MM.1S (cell line): ENCODE data around the gene PLCZ1.

Experiments
- DNase-seq: peaks from one replicate; pipeline ENCODE4 v3.0.0-alpha.2; 2015
- H2AFZ ChIP-seq: fragments of 300-600 bp; sonication (generic); 2 replicates; pipeline ENCODE4 v1.6.0; 2016; ENCODE audit warnings: antibody characterized with exemption, low read length
- H3F3A ChIP-seq: fragments of 300-600 bp; sonication (generic); 2 replicates; pipeline ENCODE4 v1.6.1; 2016; ENCODE audit warnings: mild to moderate bottlenecking, antibody characterized with exemption, low read length, moderate library complexity, mixed read lengths; ENCODE audit not compliant: insufficient read depth
- H3K27ac ChIP-seq: fragments of 300-600 bp; sonication (generic); 2 replicates; pipeline ENCODE4 v1.5.1; 2016; ENCODE audit warnings: mild to moderate bottlenecking, low read length
- H3K27me3 ChIP-seq: fragments of 300-600 bp; sonication (generic); replicated peaks from 2 replicates; pipeline ENCODE4 v1.6.0; 2016; ENCODE audit warnings: low read length; ENCODE audit not compliant: insufficient read depth
- H3K36me3 ChIP-seq: fragments of 300-600 bp; sonication (generic); replicated peaks from 2 replicates; pipeline ENCODE4 v1.6.1; 2016; ENCODE audit warnings: mild to moderate bottlenecking, low read length, mixed read lengths; ENCODE audit not compliant: insufficient read depth
- H3K4me1 ChIP-seq: fragments of 300-600 bp; sonication (generic); 2 replicates; pipeline ENCODE4 v1.6.1; 2016; ENCODE audit warnings: low read length, mixed read lengths
- H3K4me2 ChIP-seq: fragments of 300-600 bp; sonication (generic); 2 replicates; pipeline ENCODE4 v1.6.0; 2016; ENCODE audit warnings: low read depth, low read length
- H3K4me3 ChIP-seq: fragments of 300-600 bp; sonication (generic); 2 replicates; pipeline ENCODE4 v1.5.1; 2016; ENCODE audit warnings: low read length, mixed read lengths
- H3K79me2 ChIP-seq: fragments of 300-600 bp; sonication (generic); 2 replicates; pipeline ENCODE4 v1.6.1; 2016; ENCODE audit warnings: mixed run types, low read length, mixed read lengths
- H3K9ac ChIP-seq: fragments of 300-600 bp; sonication (generic); 2 replicates; pipeline ENCODE4 v1.6.1; 2016; ENCODE audit warnings: low read length, mixed read lengths
- H3K9me2 ChIP-seq: fragments of 300-600 bp; sonication (generic); replicated peaks from 2 replicates; pipeline ENCODE4 v1.6.1; 2016; ENCODE audit warnings: mild to moderate bottlenecking, low read length, mixed read lengths; ENCODE audit not compliant: insufficient read depth
- H3K9me3 ChIP-seq: fragments of 300-600 bp; sonication (generic); replicated peaks from 2 replicates; pipeline ENCODE4 v1.6.1; 2016; ENCODE audit warnings: mild to moderate bottlenecking, low read length, mixed read lengths; ENCODE audit not compliant: insufficient read depth
- H4K20me1 ChIP-seq: fragments of 300-600 bp; sonication (generic); 2 replicates; pipeline ENCODE4 v1.6.1; 2016; ENCODE audit warnings: mild to moderate bottlenecking, low read length, moderate library complexity, mixed read lengths; ENCODE audit not compliant: insufficient read depth
- CTCF ChIP-seq: fragments of 300-600 bp; sonication (generic); IDR thresholded peaks from 2 replicates; pipeline ENCODE4 v1.5.1; 2016; ENCODE audit warnings: antibody characterized with exemption, low read length, mixed read lengths
- EZH2 ChIP-seq: fragments of 300-600 bp; sonication (generic); optimal IDR thresholded peaks from 2 replicates; pipeline ENCODE3; 2017; ENCODE audit warnings: low read depth, mild to moderate bottlenecking, antibody characterized with exemption, low read length, mixed read lengths
- EZH2phosphoT487 ChIP-seq: fragments of 300-600 bp; sonication (generic); IDR thresholded peaks from 2 replicates; pipeline ENCODE4 v1.6.1; 2018; ENCODE audit warnings: antibody characterized with exemption, low read length

Gene PLCZ1

GRCh38 chr12:18719922-18720510 lies 17.8 kb downstream of the PLCZ1 start:
- H3K4me1 ChIP-seq, result no peaks in the 10 kb centered on the region
- no peaks in the 10 kb centered on the region for H3K79me2 ChIP-seq
- H3K9me2 ChIP-seq, result no peaks in the 10 kb centered on the region
- DNase-seq, result no peak
- no peak for TF ChIP-seq CTCF
- TF ChIP-seq EZH2, result no peak
- no peak for TF ChIP-seq EZH2phosphoT487
- no peaks in the 10 kb centered on the region for H3K27me3 ChIP-seq
- no peak overlapping the region for H3K9ac ChIP-seq
- no peak overlapping the region for H3K27ac ChIP-seq
- H3K4me2 ChIP-seq, result no peak overlapping the region
- H3K36me3 ChIP-seq, result no peaks in the 10 kb centered on the region
- no peak overlapping the region for H3K4me3 ChIP-seq
- H3F3A ChIP-seq, result no peaks in the 10 kb centered on the region
- no peaks in the 10 kb centered on the region for H3K9me3 ChIP-seq
- H2AFZ ChIP-seq, result no peak overlapping the region
- no peaks in the 10 kb centered on the region for H4K20me1 ChIP-seq

DNA sequence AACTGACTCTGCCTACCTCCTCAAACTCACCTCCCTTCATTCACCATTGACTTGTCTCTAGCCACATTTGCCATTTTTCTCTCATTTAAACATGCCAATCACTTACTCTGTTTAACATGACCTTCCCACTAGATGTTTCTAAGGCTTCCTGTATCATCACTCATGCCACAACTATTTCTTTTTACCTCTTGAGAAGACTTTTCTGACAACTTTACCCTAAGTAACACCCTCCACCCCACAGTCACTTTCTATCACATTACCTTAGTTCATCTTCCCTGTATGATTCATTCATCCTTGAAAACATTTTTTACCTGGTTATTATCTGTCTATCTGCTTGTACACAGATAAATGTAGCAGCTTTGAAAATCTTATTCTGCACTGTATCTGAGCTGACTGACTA lies 19.4 kb downstream of the PLCZ1 start:
- H3K9me2 ChIP-seq, result no peaks in the 10 kb centered on the region
- H3K27ac ChIP-seq, result no peak overlapping the region
- no peaks in the 10 kb centered on the region for H3K4me1 ChIP-seq
- H4K20me1 ChIP-seq, result no peaks in the 10 kb centered on the region
- no peaks in the 10 kb centered on the region for H3K9me3 ChIP-seq
- H2AFZ ChIP-seq, result no peak overlapping the region
- H3F3A ChIP-seq, result no peaks in the 10 kb centered on the region
- no peak for DNase-seq
- H3K79me2 ChIP-seq, result no peaks in the 10 kb centered on the region
- TF ChIP-seq CTCF (no peak), EZH2 (no peak), EZH2phosphoT487 (no peak)
- H3K9ac ChIP-seq, result no peak overlapping the region
- H3K4me2 ChIP-seq, result no peak overlapping the region
- no peaks in the 10 kb centered on the region for H3K36me3 ChIP-seq
- H3K4me3 ChIP-seq, result no peak overlapping the region
- no peaks in the 10 kb centered on the region for H3K27me3 ChIP-seq

GRCh38 chr12:18716236-18716635 lies 21.6 kb downstream of the PLCZ1 start:
- DNase-seq, result no peak
- H3K4me1 ChIP-seq, result no peaks in the 10 kb centered on the region
- no peak overlapping the region for H3K9ac ChIP-seq
- H3K4me2 ChIP-seq, result no peak overlapping the region
- H3K79me2 ChIP-seq, result no peaks in the 10 kb centered on the region
- no peak overlapping the region for H3K4me3 ChIP-seq
- no peaks in the 10 kb centered on the region for H3F3A ChIP-seq
- no peaks in the 10 kb centered on the region for H3K9me2 ChIP-seq
- H3K27me3 ChIP-seq, result no peaks in the 10 kb centered on the region
- no peaks in the 10 kb centered on the region for H4K20me1 ChIP-seq
- H3K27ac ChIP-seq, result no peak overlapping the region
- H2AFZ ChIP-seq, result no peak overlapping the region
- no peaks in the 10 kb centered on the region for H3K9me3 ChIP-seq
- no peak for TF ChIP-seq EZH2
- TF ChIP-seq CTCF, result no peak
- no peak for TF ChIP-seq EZH2phosphoT487
- H3K36me3 ChIP-seq, result no peaks in the 10 kb centered on the region
